ENCODE data around the gene LUZP1. TPM values are rescaled to one million over a fixed set of nuclear protein-coding genes. Genes with fewer than 3 reads are reported as not detected.

LUZP1 gene
- total and polyA plus RNA-seq, 2 experiments from 2014 or later, result 45.7 to 152 TPM

DNA sequence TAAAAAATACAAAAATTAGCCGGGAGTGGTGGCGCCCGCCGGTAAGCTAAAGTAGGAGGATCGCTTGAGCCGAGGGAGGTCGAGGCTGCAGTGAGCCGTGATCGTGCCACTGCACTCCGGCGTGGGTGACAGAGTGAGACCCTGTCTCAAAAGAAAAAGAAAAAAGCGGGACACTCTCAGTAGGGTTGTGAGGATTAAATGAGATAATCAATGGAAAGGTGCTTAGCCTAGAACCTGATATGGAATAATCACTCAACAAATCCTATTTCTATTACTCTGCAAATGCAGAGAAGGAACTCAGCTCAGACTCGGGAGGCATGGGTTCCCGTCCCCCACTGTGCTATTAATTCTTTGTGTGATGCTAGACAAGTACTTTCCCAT is 529 bp upstream of the LUZP1 start:
- Histone ChIP-seq H3K4me1 (ENCODE audit: insufficient read depth) (peaks cover 16% of the 10 kb centered on the region), H4K20me1 (replicated peaks; ENCODE audit: insufficient read depth) (peaks cover 28% of the 10 kb centered on the region), H3K27me3 (ENCODE audit: insufficient read depth) (no peaks in the 10 kb centered on the region), H3F3A (replicated peaks; ENCODE audit: low read depth) (0 out of 2 replicates have a peak, but pooled peaks cover 2% of the 10 kb centered on the region), H3K79me2 (replicated peaks; ENCODE audit: insufficient read depth) (peaks cover 35% of the 10 kb centered on the region), H2AFZ (peak overlapping the region; percentile 82), H3K9me2 (ENCODE audit: insufficient read depth) (no peaks in the 10 kb centered on the region), H3K4me2 (peak overlapping the region; percentile 76), H3K4me3 (peak overlapping the region; percentile 98), H3K36me3 (ENCODE audit: insufficient read depth) (no peaks in the 10 kb centered on the region), H3K27ac (ENCODE audit: low read depth) (no peak overlapping the region)
- Mint-ChIP-seq H3K9me3 (no peaks in the 10 kb centered on the region), H3K4me1 (peaks cover 22% of the 10 kb centered on the region), H3K36me3 (ENCODE audit: low read depth) (no peaks in the 10 kb centered on the region), H3K27ac (peak overlapping the region; percentile 92; the same call in 1 of the 2 replicates), H3K27me3 (ENCODE audit: insufficient read depth, low read depth, poor library complexity) (peaks cover 10% of the 10 kb centered on the region), H3K4me3 (peak overlapping the region; percentile 96)
- no peak for DNase-seq (ENCODE audit: low spot score)
- no peak; the same call in 2 of the 3 replicates for ATAC-seq
- TF ChIP-seq NANOG (IDR thresholded peaks at IDR 0.05; ENCODE audit: borderline replicate concordance) (no peak), STAT1 (IDR thresholded peaks at IDR 0.05; ENCODE audit: unreplicated experiment) (no peak), ZNF331 (CRISPR knock-in tag; IDR thresholded peaks at IDR 0.05; ENCODE audit: low read depth) (no peak), ETS1 (IDR thresholded peaks at IDR 0.05) (no peak), JUNB (IDR thresholded peaks at IDR 0.05; ENCODE audit: unreplicated experiment) (no peak)
- TF ChIP-seq, protein P1, sequence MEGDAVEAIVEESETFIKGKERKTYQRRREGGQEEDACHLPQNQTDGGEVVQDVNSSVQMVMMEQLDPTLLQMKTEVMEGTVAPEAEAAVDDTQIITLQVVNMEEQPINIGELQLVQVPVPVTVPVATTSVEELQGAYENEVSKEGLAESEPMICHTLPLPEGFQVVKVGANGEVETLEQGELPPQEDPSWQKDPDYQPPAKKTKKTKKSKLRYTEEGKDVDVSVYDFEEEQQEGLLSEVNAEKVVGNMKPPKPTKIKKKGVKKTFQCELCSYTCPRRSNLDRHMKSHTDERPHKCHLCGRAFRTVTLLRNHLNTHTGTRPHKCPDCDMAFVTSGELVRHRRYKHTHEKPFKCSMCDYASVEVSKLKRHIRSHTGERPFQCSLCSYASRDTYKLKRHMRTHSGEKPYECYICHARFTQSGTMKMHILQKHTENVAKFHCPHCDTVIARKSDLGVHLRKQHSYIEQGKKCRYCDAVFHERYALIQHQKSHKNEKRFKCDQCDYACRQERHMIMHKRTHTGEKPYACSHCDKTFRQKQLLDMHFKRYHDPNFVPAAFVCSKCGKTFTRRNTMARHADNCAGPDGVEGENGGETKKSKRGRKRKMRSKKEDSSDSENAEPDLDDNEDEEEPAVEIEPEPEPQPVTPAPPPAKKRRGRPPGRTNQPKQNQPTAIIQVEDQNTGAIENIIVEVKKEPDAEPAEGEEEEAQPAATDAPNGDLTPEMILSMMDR (conservative IDR thresholded peaks at IDR 0.05; ENCODE audit: low read depth in 2 of 2), result no peak

GRCh38 chr1:23168079-23168444 is 594 bp downstream of the LUZP1 start:
- Histone ChIP-seq H3K4me1 (ENCODE audit: insufficient read depth) (peaks cover 24% of the 10 kb centered on the region), H4K20me1 (replicated peaks; ENCODE audit: insufficient read depth) (peaks cover 39% of the 10 kb centered on the region), H3F3A (replicated peaks; ENCODE audit: low read depth) (0 out of 2 replicates have a peak, but pooled peaks cover 2% of the 10 kb centered on the region), H3K79me2 (replicated peaks; ENCODE audit: insufficient read depth) (peaks cover 46% of the 10 kb centered on the region), H3K4me2 (peak overlapping the region; percentile 84), H3K9me2 (ENCODE audit: insufficient read depth) (no peaks in the 10 kb centered on the region), H3K27ac (ENCODE audit: low read depth) (peak overlapping the region; percentile 97), H2AFZ (no peak overlapping the region), H3K27me3 (ENCODE audit: insufficient read depth) (no peaks in the 10 kb centered on the region), H3K4me3 (peak overlapping the region; percentile 98), H3K36me3 (ENCODE audit: insufficient read depth) (no peaks in the 10 kb centered on the region)
- Mint-ChIP-seq H3K4me3 (peak overlapping the region; percentile 96), H3K27ac (peak overlapping the region; percentile 98), H3K36me3 (ENCODE audit: low read depth) (no peaks in the 10 kb centered on the region), H3K4me1 (peaks cover 28% of the 10 kb centered on the region), H3K27me3 (ENCODE audit: insufficient read depth, low read depth, poor library complexity) (peaks cover 10% of the 10 kb centered on the region), H3K9me3 (no peaks in the 10 kb centered on the region)
- no peak for ATAC-seq
- DNase-seq (ENCODE audit: low spot score), result no peak
- no peak for TF ChIP-seq EZH2 (IDR thresholded peaks at IDR 0.05; ENCODE audit: low read depth, unreplicated experiment)
- TF ChIP-seq, protein P1 (conservative IDR thresholded peaks at IDR 0.05; ENCODE audit: low read depth in 2 of 2), result no peak
- TF ChIP-seq STAT1 (IDR thresholded peaks at IDR 0.05; ENCODE audit: unreplicated experiment), result no peak
- TF ChIP-seq EZH2phosphoT487 (IDR thresholded peaks at IDR 0.05; ENCODE audit: unreplicated experiment), result no peak
- TF ChIP-seq NANOG (IDR thresholded peaks at IDR 0.05; ENCODE audit: borderline replicate concordance), result no peak
- no peak for TF ChIP-seq ETS1 (IDR thresholded peaks at IDR 0.05)
- TF ChIP-seq, protein P2, sequence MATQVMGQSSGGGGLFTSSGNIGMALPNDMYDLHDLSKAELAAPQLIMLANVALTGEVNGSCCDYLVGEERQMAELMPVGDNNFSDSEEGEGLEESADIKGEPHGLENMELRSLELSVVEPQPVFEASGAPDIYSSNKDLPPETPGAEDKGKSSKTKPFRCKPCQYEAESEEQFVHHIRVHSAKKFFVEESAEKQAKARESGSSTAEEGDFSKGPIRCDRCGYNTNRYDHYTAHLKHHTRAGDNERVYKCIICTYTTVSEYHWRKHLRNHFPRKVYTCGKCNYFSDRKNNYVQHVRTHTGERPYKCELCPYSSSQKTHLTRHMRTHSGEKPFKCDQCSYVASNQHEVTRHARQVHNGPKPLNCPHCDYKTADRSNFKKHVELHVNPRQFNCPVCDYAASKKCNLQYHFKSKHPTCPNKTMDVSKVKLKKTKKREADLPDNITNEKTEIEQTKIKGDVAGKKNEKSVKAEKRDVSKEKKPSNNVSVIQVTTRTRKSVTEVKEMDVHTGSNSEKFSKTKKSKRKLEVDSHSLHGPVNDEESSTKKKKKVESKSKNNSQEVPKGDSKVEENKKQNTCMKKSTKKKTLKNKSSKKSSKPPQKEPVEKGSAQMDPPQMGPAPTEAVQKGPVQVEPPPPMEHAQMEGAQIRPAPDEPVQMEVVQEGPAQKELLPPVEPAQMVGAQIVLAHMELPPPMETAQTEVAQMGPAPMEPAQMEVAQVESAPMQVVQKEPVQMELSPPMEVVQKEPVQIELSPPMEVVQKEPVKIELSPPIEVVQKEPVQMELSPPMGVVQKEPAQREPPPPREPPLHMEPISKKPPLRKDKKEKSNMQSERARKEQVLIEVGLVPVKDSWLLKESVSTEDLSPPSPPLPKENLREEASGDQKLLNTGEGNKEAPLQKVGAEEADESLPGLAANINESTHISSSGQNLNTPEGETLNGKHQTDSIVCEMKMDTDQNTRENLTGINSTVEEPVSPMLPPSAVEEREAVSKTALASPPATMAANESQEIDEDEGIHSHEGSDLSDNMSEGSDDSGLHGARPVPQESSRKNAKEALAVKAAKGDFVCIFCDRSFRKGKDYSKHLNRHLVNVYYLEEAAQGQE (IDR thresholded peaks at IDR 0.05; ENCODE audit: unreplicated experiment), result no peak

Measured in GM23338 (cell line).